ENCODE results near the gene CD47.

GRCh38 chr3:108131475-108132134 lies 40.8 kb upstream of the CD47 start:
- TF ChIP-seq, protein P1, sequence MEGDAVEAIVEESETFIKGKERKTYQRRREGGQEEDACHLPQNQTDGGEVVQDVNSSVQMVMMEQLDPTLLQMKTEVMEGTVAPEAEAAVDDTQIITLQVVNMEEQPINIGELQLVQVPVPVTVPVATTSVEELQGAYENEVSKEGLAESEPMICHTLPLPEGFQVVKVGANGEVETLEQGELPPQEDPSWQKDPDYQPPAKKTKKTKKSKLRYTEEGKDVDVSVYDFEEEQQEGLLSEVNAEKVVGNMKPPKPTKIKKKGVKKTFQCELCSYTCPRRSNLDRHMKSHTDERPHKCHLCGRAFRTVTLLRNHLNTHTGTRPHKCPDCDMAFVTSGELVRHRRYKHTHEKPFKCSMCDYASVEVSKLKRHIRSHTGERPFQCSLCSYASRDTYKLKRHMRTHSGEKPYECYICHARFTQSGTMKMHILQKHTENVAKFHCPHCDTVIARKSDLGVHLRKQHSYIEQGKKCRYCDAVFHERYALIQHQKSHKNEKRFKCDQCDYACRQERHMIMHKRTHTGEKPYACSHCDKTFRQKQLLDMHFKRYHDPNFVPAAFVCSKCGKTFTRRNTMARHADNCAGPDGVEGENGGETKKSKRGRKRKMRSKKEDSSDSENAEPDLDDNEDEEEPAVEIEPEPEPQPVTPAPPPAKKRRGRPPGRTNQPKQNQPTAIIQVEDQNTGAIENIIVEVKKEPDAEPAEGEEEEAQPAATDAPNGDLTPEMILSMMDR (IDR thresholded peaks at IDR 0.05; ENCODE audit: low read depth, low read length) = no peak
- TF ChIP-seq EZH2phosphoT487 (IDR thresholded peaks at IDR 0.05; ENCODE audit: low read depth) = no peak

All from OCI-LY3 (cell line).